Natural killer cell (primary cell): Measurements from ENCODE around the gene PQBP1. TPM values are rescaled to one million over a fixed set of nuclear protein-coding genes. Genes with fewer than 3 reads are reported as not detected.

Experiments
- ATAC-seq, 3 donors: fragments of 150-1000 bp in 2 of 3; fragments of 200-7000 bp in 1 of 3; cut with Tn5 transposase; 1 replicate in 1 of 3; 2 replicates in 2 of 3; pipeline ENCODE4 v1.10.0; 2021; ENCODE audit warnings: mild to moderate bottlenecking in 2 of 3, moderate library complexity in 2 of 3
- DNase-seq, 2 donors: peaks; one replicate each; pipeline versions ENCODE4 v3.0.0 to v3.0.0-alpha.2; 2013 to 2021; ENCODE audit warnings: mixed read lengths in 1 of 2
- H3K27ac ChIP-seq: one replicate; pipeline ENCODE4 v1.5.1; 2013; ENCODE audit warnings: mild to moderate bottlenecking, low read length
- H3K27me3 ChIP-seq: one replicate; pipeline ENCODE4 v1.6.1; 2013; ENCODE audit warnings: low read length; ENCODE audit not compliant: control insufficient read depth, insufficient read depth
- H3K36me3 ChIP-seq: one replicate; pipeline ENCODE4 v1.6.1; 2013; ENCODE audit warnings: low read length; ENCODE audit not compliant: control insufficient read depth, insufficient read depth
- H3K4me1 ChIP-seq: one replicate; pipeline ENCODE4 v1.6.1; 2013; ENCODE audit warnings: low read length; ENCODE audit not compliant: control insufficient read depth, insufficient read depth
- H3K4me3 ChIP-seq: one replicate; pipeline ENCODE4 v1.5.1; 2013; ENCODE audit warnings: low read length
- H3K9me3 ChIP-seq: one replicate; pipeline ENCODE4 v1.6.1; 2013; ENCODE audit warnings: low read length; ENCODE audit not compliant: control insufficient read depth, insufficient read depth
- H3K27ac Mint-ChIP-seq, 2 donors: one replicate each; pipeline ENCODE4 v1.8.0; 2022; ENCODE audit warnings: mild to moderate bottlenecking in 2 of 2, mixed read lengths in 2 of 2, moderate library complexity in 1 of 2
- H3K27me3 Mint-ChIP-seq, 2 donors: one replicate each; pipeline ENCODE4 v1.8.0; 2022; ENCODE audit warnings: low read depth in 2 of 2, mixed read lengths in 2 of 2
- H3K36me3 Mint-ChIP-seq: one replicate; pipeline ENCODE4 v1.8.0; 2022; ENCODE audit warnings: mixed read lengths
- H3K4me1 Mint-ChIP-seq, 2 donors: one replicate each; pipeline ENCODE4 v1.8.0; 2022; ENCODE audit warnings: mixed read lengths in 2 of 2
- H3K4me3 Mint-ChIP-seq: one replicate; pipeline ENCODE4 v1.8.0; 2022; ENCODE audit warnings: mild to moderate bottlenecking, moderate library complexity, mixed read lengths
- H3K9me3 Mint-ChIP-seq, 2 donors: one replicate each; pipeline ENCODE4 v1.8.0; 2022; ENCODE audit warnings: mixed read lengths in 2 of 2
- CTCF ChIP-seq: fragments of 200-600 bp; IDR thresholded peaks from one replicate; pipeline ENCODE4 v1.8.0; 2022; ENCODE audit warnings: antibody characterized with exemption
- WGBS: methylation state at CpG from one replicate; pipeline ENCODE4 v1.1.7; 2013; ENCODE audit warnings: missing lambda C conversion rate; ENCODE audit not compliant: insufficient coverage; 5-methylcytosine and 5-hydroxymethylcytosine counted together
- intact Hi-C: fragments of 100-400 bp; cut with micrococcal nuclease; formaldehyde crosslinking; loops from one replicate; pipeline ENCODE4 v1.14.2; 2022
- total RNA-seq, 4 donors: library from RNA; stranded (reverse); fragments of 120-200 nt in 1 of 4; gene quantifications; one replicate each; pipeline versions ENCODE4 v1.2.3 to v1.2.4, GENCODE V29; 2013 to 2022

PQBP1 gene
- total RNA-seq, 3 donors from 2014 or later (not counting 1 experiment from before 2014, with no cell fraction given), result 57.2 to 62.0 (median 59.1) TPM

DNA sequence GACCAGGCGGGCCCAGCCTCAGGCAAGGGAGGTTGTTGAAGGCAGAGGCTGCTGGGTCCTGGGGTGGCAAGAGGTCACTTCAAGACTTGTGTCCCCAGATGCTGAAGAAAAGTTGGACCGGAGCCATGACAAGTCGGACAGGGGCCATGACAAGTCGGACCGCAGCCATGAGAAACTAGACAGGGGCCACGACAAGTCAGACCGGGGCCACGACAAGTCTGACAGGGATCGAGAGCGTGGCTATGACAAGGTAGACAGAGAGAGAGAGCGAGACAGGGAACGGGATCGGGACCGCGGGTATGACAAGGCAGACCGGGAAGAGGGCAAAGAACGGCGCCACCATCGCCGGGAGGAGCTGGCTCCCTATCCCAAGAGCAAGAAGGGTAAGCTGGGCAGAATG lies 4.4 kb downstream of the PQBP1 start:
- no peaks in the 10 kb centered on the region for H3K9me3 Mint-ChIP-seq
- H3K36me3 ChIP-seq, result peaks cover 28% of the 10 kb centered on the region
- 98% methylated on average over 20 of the region's 20 CpGs for WGBS
- ATAC-seq, result no peak
- intact Hi-C loops, result no loop called here
- H3K27ac ChIP-seq, result no peak overlapping the region
- no peak for TF ChIP-seq CTCF
- no peaks in the 10 kb centered on the region for H3K36me3 Mint-ChIP-seq
- peaks cover 16% of the 10 kb centered on the region for H3K4me1 ChIP-seq
- no peaks in the 10 kb centered on the region for H3K9me3 ChIP-seq
- no peak overlapping the region for H3K4me3 Mint-ChIP-seq
- H3K4me1 Mint-ChIP-seq, result peaks cover 0 to 10% of the 10 kb centered on the region in 2 donors
- H3K27me3 Mint-ChIP-seq, result no peaks in the 10 kb centered on the region
- peak overlapping the region in 1 of 2 donors; percentile 31 for H3K27ac Mint-ChIP-seq
- DNase-seq, result no peak
- H3K4me3 ChIP-seq, result no peak overlapping the region
- no peaks in the 10 kb centered on the region for H3K27me3 ChIP-seq

DNA sequence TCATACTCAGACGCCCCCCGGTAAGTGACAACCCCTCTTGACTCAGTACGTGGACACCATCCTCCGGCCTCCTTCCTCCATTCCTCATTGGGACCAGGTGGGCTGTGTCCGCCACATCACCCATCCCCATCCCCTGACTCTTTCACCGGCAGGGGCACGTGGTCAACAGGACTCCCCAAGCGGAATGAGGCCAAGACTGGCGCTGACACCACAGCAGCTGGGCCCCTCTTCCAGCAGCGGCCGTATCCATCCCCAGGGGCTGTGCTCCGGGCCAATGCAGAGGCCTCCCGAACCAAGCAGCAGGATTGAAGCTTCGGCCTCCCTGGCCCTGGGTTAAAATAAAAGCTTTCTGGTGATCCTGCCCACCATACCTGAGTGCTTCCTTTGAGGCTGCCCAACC lies 5.0 kb downstream of the PQBP1 start:
- Histone ChIP-seq H3K27ac (no peak overlapping the region), H3K4me3 (no peak overlapping the region), H3K27me3 (no peaks in the 10 kb centered on the region), H3K9me3 (no peaks in the 10 kb centered on the region), H3K36me3 (peaks cover 28% of the 10 kb centered on the region), H3K4me1 (peaks cover 16% of the 10 kb centered on the region)
- 95% methylated on average over 14 of the region's 14 CpGs for WGBS
- Mint-ChIP-seq H3K4me1 (peaks cover 0 to 6% of the 10 kb centered on the region in 2 donors), H3K4me3 (no peak overlapping the region), H3K27ac (no peak overlapping the region), H3K36me3 (no peaks in the 10 kb centered on the region), H3K9me3 (no peaks in the 10 kb centered on the region), H3K27me3 (no peaks in the 10 kb centered on the region)
- no peak for TF ChIP-seq CTCF
- DNase-seq (peak in 1 of 2 donors; percentile 3), ATAC-seq (no peak)
- intact Hi-C loops, result no loop called here

GRCh38 chrX:48903290-48903689 lies 5.6 kb downstream of the PQBP1 start:
- no peak for ATAC-seq
- Mint-ChIP-seq H3K36me3 (no peaks in the 10 kb centered on the region), H3K9me3 (no peaks in the 10 kb centered on the region), H3K4me3 (no peak overlapping the region), H3K27ac (no peak overlapping the region), H3K4me1 (peaks cover 0 to under 1% of the 10 kb centered on the region in 2 donors), H3K27me3 (no peaks in the 10 kb centered on the region)
- no peaks in the 10 kb centered on the region for H3K9me3 ChIP-seq
- no peak overlapping the region for H3K27ac ChIP-seq
- no peak for TF ChIP-seq CTCF
- WGBS, result 91% methylated on average over 3 of the region's 6 CpGs
- no peak overlapping the region for H3K4me3 ChIP-seq
- no peak for DNase-seq
- peaks cover 28% of the 10 kb centered on the region for H3K36me3 ChIP-seq
- peaks cover 14% of the 10 kb centered on the region for H3K4me1 ChIP-seq
- intact Hi-C loops, result no loop called here
- no peaks in the 10 kb centered on the region for H3K27me3 ChIP-seq

DNA sequence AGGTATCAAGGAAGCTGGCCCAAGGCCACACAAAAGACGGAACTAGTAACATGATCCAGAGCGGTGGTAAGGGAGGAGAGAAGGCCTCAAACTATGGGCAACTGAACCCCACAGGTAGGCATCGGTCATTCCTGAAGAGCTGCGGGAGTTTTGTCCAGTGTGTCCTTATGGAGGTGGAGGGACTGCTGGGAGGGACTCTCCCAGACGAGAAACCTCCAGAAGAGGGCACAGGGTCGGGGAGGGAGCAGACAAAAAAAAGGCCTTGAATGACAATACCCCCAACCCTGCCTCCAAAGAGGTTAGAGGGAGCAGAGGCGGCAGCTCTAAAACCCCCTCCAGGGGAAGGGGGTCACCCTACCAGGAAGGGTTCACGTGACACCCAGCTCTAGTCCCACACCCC lies 6.5 kb downstream of the PQBP1 start:
- 92% methylated on average over 5 of the region's 8 CpGs for WGBS

More for the DNA sequence above, 6.5 kb downstream of the PQBP1 start:
- no peak overlapping the region for H3K27ac ChIP-seq
- no peak overlapping the region for H3K4me3 ChIP-seq
- Mint-ChIP-seq H3K9me3 (no peaks in the 10 kb centered on the region), H3K27ac (no peak overlapping the region), H3K27me3 (no peaks in the 10 kb centered on the region), H3K36me3 (no peaks in the 10 kb centered on the region), H3K4me3 (no peak overlapping the region), H3K4me1 (no peaks in the 10 kb centered on the region)
- H3K9me3 ChIP-seq, result no peaks in the 10 kb centered on the region
- H3K4me1 ChIP-seq, result peaks cover 6% of the 10 kb centered on the region
- H3K36me3 ChIP-seq, result peaks cover 28% of the 10 kb centered on the region
- ATAC-seq, result no peak
- no peak for TF ChIP-seq CTCF
- intact Hi-C loops, result no loop called here
- no peak for DNase-seq
- H3K27me3 ChIP-seq, result no peaks in the 10 kb centered on the region
